Activated T-helper 1 cell treated with anti-CD3 and anti-CD28 coated beads, Interleukin-12 subunit alpha, Interleukin-12 subunit beta, Interleukin-2, Interleukin-4 antibody, amounts not matched to agents 30 ng/mL and 10 ng/mL and 1 ng/mL, durations not matched to agents 14 hours and 24 hours and 36 hours (primary cell): Measurements from ENCODE around the gene FAM114A2. TPM values are rescaled to one million over a fixed set of nuclear protein-coding genes. Genes with fewer than 3 reads are reported as not detected.

Source experiments
- DNase-seq: peaks from one replicate; pipeline ENCODE4 v3.0.0; 2021; ENCODE audit warnings: low spot score
- H3K27ac Mint-ChIP-seq: one replicate; pipeline ENCODE4 v1.8.0; 2021; ENCODE audit warnings: mild to moderate bottlenecking, mixed read lengths
- H3K27me3 Mint-ChIP-seq: one replicate; pipeline ENCODE4 v1.8.0; 2022; ENCODE audit warnings: mild to moderate bottlenecking, moderate library complexity, mixed read lengths; ENCODE audit not compliant: insufficient read depth
- H3K36me3 Mint-ChIP-seq: one replicate; pipeline ENCODE4 v1.8.0; 2021; ENCODE audit warnings: low read depth, mixed read lengths
- H3K4me1 Mint-ChIP-seq: one replicate; pipeline ENCODE4 v1.8.0; 2021; ENCODE audit warnings: low read depth, mixed read lengths
- H3K4me3 Mint-ChIP-seq: one replicate; pipeline ENCODE4 v1.8.0; 2021; ENCODE audit warnings: mild to moderate bottlenecking, moderate library complexity, mixed read lengths
- H3K9me3 Mint-ChIP-seq: one replicate; pipeline ENCODE4 v1.8.0; 2021; ENCODE audit warnings: mixed read lengths
- intact Hi-C: fragments of 100-400 bp; cut with micrococcal nuclease; formaldehyde crosslinking; loops from one replicate; pipeline ENCODE4 v1.15.1; 2024
- total RNA-seq: library from RNA; stranded (reverse); gene quantifications from 2 replicates; pipeline ENCODE4 v1.2.3, GENCODE V29; 2022

FAM114A2 gene
- total RNA-seq, 1 donor from 2014 or later, result 28.3 TPM

- Mint-ChIP-seq H3K4me1 (no peaks in the 10 kb centered on the region), H3K36me3 (no peaks in the 10 kb centered on the region), H3K27me3 (peaks cover 3% of the 10 kb centered on the region), H3K27ac (no peak overlapping the region), H3K4me3 (no peak overlapping the region), H3K9me3 (no peaks in the 10 kb centered on the region)
- no peak for DNase-seq
- intact Hi-C loops, result no loop called here
These were observed 27.3 kb upstream of the FAM114A2 start for GRCh38 chr5:154065971-154066370.

- DNase-seq, result no peak
- Mint-ChIP-seq H3K4me1 (peaks cover 10% of the 10 kb centered on the region), H3K9me3 (no peaks in the 10 kb centered on the region), H3K36me3 (no peaks in the 10 kb centered on the region), H3K27ac (no peak overlapping the region), H3K27me3 (peaks cover 3% of the 10 kb centered on the region), H3K4me3 (no peak overlapping the region)
- intact Hi-C loops, result no loop called here
These were observed 24.7 kb upstream of the FAM114A2 start for GRCh38 chr5:154063372-154063771.

- peaks cover 3% of the 10 kb centered on the region for H3K27me3 Mint-ChIP-seq
- peaks cover 18% of the 10 kb centered on the region for H3K4me1 Mint-ChIP-seq
- no peak for DNase-seq
- H3K36me3 Mint-ChIP-seq, result peaks cover 3% of the 10 kb centered on the region
- no peak overlapping the region for H3K27ac Mint-ChIP-seq
- intact Hi-C loops, result no loop called here
- no peak overlapping the region for H3K4me3 Mint-ChIP-seq
- H3K9me3 Mint-ChIP-seq, result no peaks in the 10 kb centered on the region
These were observed 21.9 kb upstream of the FAM114A2 start for GRCh38 chr5:154060606-154061005.

- Mint-ChIP-seq H3K4me1 (peaks cover 18% of the 10 kb centered on the region), H3K27me3 (peaks cover 3% of the 10 kb centered on the region), H3K36me3 (peaks cover 7% of the 10 kb centered on the region), H3K9me3 (no peaks in the 10 kb centered on the region), H3K27ac (no peak overlapping the region), H3K4me3 (no peak overlapping the region)
- intact Hi-C loops, result no loop called here
- no peak for DNase-seq
These were observed 20.9 kb upstream of the FAM114A2 start for GRCh38 chr5:154059583-154059982.

- no peak for DNase-seq
- H3K27ac Mint-ChIP-seq, result no peak overlapping the region
- peaks cover 18% of the 10 kb centered on the region for H3K4me1 Mint-ChIP-seq
- no peak overlapping the region for H3K4me3 Mint-ChIP-seq
- no peaks in the 10 kb centered on the region for H3K9me3 Mint-ChIP-seq
- intact Hi-C loops, result no loop called here
- peaks cover 3% of the 10 kb centered on the region for H3K27me3 Mint-ChIP-seq
- H3K36me3 Mint-ChIP-seq, result peaks cover 10% of the 10 kb centered on the region
These were observed 20.3 kb upstream of the FAM114A2 start for GRCh38 chr5:154059039-154059430.

GRCh38 chr5:154058055-154059038, 19.6 kb upstream of the FAM114A2 start:
- Mint-ChIP-seq H3K4me1 (peaks cover 18% of the 10 kb centered on the region), H3K27me3 (peaks cover under 1% of the 10 kb centered on the region), H3K9me3 (no peaks in the 10 kb centered on the region), H3K4me3 (no peak overlapping the region), H3K27ac (no peak overlapping the region), H3K36me3 (peaks cover 17% of the 10 kb centered on the region)
- DNase-seq, result no peak
- intact Hi-C loops, result no loop called here

GRCh38 chr5:154055201-154055600, 16.5 kb upstream of the FAM114A2 start:
- DNase-seq, result no peak
- Mint-ChIP-seq H3K9me3 (no peaks in the 10 kb centered on the region), H3K27ac (no peak overlapping the region), H3K27me3 (no peaks in the 10 kb centered on the region), H3K36me3 (peaks cover 26% of the 10 kb centered on the region), H3K4me1 (peaks cover 18% of the 10 kb centered on the region), H3K4me3 (no peak overlapping the region)
- intact Hi-C loops, result no loop called here

- Mint-ChIP-seq H3K27ac (no peak overlapping the region), H3K27me3 (no peaks in the 10 kb centered on the region), H3K36me3 (peaks cover 32% of the 10 kb centered on the region), H3K4me3 (no peak overlapping the region), H3K9me3 (no peaks in the 10 kb centered on the region), H3K4me1 (peaks cover 9% of the 10 kb centered on the region)
- intact Hi-C loops, result no loop called here
- no peak for DNase-seq
These were observed 14.8 kb upstream of the FAM114A2 start for GRCh38 chr5:154053468-154053867.

- Mint-ChIP-seq H3K4me3 (no peak overlapping the region), H3K4me1 (peaks cover 26% of the 10 kb centered on the region), H3K27me3 (no peaks in the 10 kb centered on the region), H3K9me3 (no peaks in the 10 kb centered on the region), H3K36me3 (peaks cover 37% of the 10 kb centered on the region), H3K27ac (no peak overlapping the region)
- no peak for DNase-seq
- intact Hi-C loops, result no loop called here
These were observed 10.9 kb upstream of the FAM114A2 start for GRCh38 chr5:154049636-154050035.

GRCh38 chr5:154047324-154047723, 8.6 kb upstream of the FAM114A2 start:
- no peaks in the 10 kb centered on the region for H3K27me3 Mint-ChIP-seq
- H3K36me3 Mint-ChIP-seq, result peaks cover 25% of the 10 kb centered on the region
- H3K4me1 Mint-ChIP-seq, result peaks cover 31% of the 10 kb centered on the region
- H3K4me3 Mint-ChIP-seq, result no peak overlapping the region
- H3K9me3 Mint-ChIP-seq, result no peaks in the 10 kb centered on the region
- no peak for DNase-seq
- no peak overlapping the region for H3K27ac Mint-ChIP-seq
- intact Hi-C loops, result no loop called here

- Mint-ChIP-seq H3K9me3 (no peaks in the 10 kb centered on the region), H3K4me3 (no peak overlapping the region), H3K27ac (no peak overlapping the region), H3K36me3 (peaks cover 23% of the 10 kb centered on the region), H3K27me3 (no peaks in the 10 kb centered on the region), H3K4me1 (peaks cover 39% of the 10 kb centered on the region)
- no peak for DNase-seq
- intact Hi-C loops, result no loop called here
These were observed 7.8 kb upstream of the FAM114A2 start for GRCh38 chr5:154046486-154046885.

GRCh38 chr5:154044581-154044980, 5.9 kb upstream of the FAM114A2 start:
- no peak for DNase-seq
- Mint-ChIP-seq H3K4me1 (peaks cover 50% of the 10 kb centered on the region), H3K27me3 (no peaks in the 10 kb centered on the region), H3K36me3 (peaks cover 19% of the 10 kb centered on the region), H3K9me3 (no peaks in the 10 kb centered on the region), H3K4me3 (no peak overlapping the region), H3K27ac (no peak overlapping the region)
- intact Hi-C loops, result no loop called here

GRCh38 chr5:154044099-154044498, 5.4 kb upstream of the FAM114A2 start:
- Mint-ChIP-seq H3K4me1 (peaks cover 55% of the 10 kb centered on the region), H3K9me3 (no peaks in the 10 kb centered on the region), H3K36me3 (peaks cover 19% of the 10 kb centered on the region), H3K4me3 (no peak overlapping the region), H3K27me3 (no peaks in the 10 kb centered on the region), H3K27ac (no peak overlapping the region)
- no peak for DNase-seq
- intact Hi-C loops, result no loop called here
